Posterior vena cava (tissue), 2 donors: ENCODE data around the gene TMC2. TPM values are rescaled to one million over a fixed set of nuclear protein-coding genes. Genes with fewer than 3 reads are reported as not detected.

ENCODE experiments used
- DNase-seq: peaks from one replicate; pipeline ENCODE4 v3.0.0-alpha.2; 2020; ENCODE audit warnings: low spot score
- intact Hi-C, 2 donors: fragments of 100-400 bp; cut with DNase I; formaldehyde crosslinking; loops; one replicate each; pipeline versions ENCODE4 v1.14.1 to v1.14.2; 2022 to 2023
- total RNA-seq, 2 donors: library from RNA; stranded (reverse); fragmentation: NEBNext Ultra II Directional; extraction: Animal tissue kit (Norgen Biotek cat#: 25700); gene quantifications; one replicate each; pipeline ENCODE4 v1.2.1, GENCODE V29; 2021
- donor health status: DM: yes; HTN: yes; CAD: no.
- donor health status: DM: yes; HTN: yes; CAD: no.

The TMC2 gene
- total RNA-seq, 2 donors from 2014 or later = 0.14 to 0.56 TPM

DNA sequence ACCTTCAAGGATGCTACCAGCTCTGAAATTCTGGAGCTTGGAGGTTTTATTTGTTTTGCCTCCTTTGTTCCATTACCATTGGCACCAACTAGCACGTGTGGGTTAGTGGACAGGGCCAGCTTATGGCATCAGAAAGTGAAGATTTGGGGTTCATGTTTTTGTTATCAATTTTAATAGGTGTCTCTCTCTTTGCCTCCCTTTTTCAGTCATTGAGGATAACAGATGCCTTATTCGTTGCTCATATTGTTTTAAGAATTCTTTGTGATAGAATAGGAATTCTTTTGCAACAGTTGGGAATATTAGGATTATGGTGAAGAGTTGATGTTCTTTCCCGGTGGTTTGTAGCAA, 22.9 kb downstream of the TMC2 start:
- no peak for DNase-seq
- intact Hi-C loops = no loop called here

GRCh38 chr20:2559651-2560050, 23.3 kb downstream of the TMC2 start:
- intact Hi-C loops = no loop called here
- no peak for DNase-seq

DNA sequence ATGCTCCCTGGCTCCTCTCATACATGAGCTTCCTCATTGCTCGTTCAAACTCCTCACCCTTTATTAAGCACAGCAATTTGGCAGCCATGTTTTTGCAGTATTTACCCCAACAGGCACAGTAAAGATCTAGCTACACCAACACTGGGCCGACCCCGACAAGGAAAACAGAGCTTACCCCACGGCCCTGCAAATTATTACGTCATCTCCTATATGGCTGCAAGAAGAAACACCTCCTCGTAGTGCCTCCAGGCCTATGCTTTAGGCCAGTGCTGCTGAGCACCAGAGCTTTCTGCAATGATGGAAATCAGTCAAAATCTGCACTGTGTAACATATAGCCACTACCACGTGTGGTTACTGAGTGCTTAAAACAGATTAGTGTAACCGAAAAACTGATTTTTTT, 26.7 kb downstream of the TMC2 start:
- intact Hi-C loops = no loop called here
- no peak for DNase-seq

- intact Hi-C loops = no loop called here
- DNase-seq = no peak
Measured at GRCh38 chr20:2564406-2564805, 28.0 kb downstream of the TMC2 start.

DNA sequence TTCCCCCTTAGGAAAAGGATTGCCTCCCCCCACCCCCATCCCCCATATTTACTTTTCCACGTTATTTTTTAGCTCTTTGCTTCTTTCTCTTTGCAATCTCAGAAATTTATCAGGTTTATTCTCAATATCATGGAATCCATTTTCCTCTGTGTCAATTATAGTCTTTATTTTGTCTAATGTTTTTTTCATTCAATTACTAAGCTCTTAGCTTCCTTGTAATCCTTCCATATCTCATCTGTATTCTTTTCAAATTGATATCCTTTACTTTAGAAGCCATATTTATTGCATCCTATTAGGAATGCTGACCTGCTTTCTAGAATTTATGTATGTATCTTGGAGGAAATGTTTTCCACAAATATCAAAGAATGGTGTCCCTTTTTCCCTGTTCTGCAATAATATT, 39.3 kb downstream of the TMC2 start:
- intact Hi-C loops = no loop called here
- no peak for DNase-seq

GRCh38 chr20:2576317-2576727, 39.9 kb downstream of the TMC2 start:
- no peak for DNase-seq
- intact Hi-C loops = no loop called here

DNA sequence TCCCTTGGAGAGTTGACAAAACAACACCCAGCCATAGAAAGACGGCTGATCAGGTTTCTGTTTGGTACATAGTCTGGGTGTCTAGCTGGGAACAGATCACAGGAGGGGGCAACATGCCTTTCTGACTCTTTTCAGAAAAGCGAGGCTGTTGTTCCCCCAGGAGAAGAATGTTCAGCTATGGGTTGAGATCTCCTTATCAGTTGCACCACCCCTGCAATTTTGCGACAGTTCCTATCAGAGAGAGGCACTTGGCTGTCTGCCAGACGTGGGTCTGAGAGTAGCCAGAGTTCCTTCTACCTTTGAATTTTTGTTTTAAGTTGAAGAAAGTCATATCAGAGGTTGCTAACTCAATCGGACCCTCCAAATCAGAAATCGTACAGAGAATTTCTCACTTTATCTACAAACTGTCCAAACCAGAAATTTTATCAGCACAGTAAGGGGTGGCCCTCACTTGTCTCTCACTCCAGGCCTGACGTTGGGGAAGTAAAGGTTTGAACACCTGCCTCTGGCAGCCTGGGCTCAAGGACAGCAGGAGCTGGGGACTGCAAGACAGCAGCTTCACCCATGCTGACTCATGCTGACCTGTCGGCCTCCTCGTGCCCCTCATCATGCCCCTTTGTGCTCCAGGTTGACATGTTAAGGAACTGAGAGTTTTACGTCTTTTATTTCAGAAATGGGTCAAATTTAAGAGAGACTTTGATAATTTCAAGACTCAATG, 42.3 kb downstream of the TMC2 start:
- intact Hi-C loops = no loop called here

DNA sequence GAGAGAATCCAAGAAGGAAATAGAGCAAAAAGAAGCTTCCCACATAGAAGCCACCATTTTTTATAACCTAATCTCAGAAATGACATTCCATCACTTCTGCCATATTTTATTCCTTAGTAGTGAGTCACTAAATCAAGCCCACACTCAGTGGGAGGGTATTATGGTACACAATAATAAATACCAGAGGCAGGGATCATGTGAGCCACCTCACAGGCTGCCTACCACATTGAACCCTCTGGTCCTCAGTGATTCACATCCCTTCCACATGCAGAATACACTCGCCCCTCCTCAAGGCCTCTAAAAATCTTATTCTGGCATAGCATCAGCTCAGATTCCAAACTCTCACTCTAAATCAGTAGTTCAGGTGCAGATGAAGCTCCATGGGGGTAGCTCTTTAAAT, 49.4 kb downstream of the TMC2 start:
- intact Hi-C loops = no loop called here
- no peak for DNase-seq

More for the DNA sequence above, 42.3 kb downstream of the TMC2 start:
- DNase-seq = no peak

GRCh38 chr20:2593756-2594155, 57.4 kb downstream of the TMC2 start:
- no peak for DNase-seq
- intact Hi-C loops = no loop called here

DNA sequence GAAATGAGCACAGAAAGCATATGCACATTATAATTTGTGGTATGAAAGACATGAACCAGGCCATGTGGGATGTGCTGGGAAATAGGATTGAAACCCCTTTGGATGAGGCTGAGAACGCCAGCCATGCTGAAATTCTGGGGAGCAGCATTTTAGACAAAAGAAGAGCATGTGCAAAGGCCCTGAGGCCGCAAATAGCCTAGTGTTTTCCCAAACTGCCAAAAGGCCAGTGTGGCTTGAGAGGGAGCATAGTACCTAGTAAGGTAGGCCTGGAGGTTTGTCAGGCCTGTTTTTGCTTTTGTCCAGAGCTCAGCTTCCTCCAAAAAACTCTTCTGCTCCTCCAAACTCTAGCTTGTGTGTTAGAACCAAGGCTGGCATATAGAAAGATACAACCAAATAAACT, 58.7 kb downstream of the TMC2 start:
- DNase-seq = no peak
- intact Hi-C loops = no loop called here

DNA sequence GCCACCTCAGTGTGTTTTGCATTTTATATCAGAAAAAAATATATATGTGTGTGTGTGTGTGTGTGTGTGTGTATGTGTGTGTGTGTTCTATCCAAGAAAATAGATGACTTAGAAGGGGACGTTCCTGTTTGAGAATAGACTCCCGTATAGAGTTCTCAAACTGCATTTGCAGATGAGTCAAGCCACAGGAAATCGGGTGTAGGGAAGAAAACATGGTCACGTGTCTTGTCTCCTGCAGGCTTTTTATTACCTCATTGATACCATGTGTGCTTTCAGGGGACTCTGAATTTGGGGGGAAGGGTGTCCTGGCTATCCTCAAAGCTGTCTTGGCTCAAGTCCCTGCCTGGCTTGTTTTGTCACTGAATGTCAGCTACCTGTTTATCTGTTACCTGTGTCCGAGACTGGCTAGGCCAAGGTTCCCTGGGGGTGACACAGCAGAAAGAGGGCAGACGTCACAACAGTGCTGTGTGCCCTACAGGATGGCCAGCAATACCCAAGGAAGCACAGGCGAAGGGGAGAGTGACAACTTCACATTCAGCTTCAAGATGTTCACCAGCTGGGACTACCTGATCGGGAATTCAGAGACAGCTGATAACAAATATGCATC, 60.4 kb downstream of the TMC2 start:
- intact Hi-C loops = no loop called here

GRCh38 chr20:2599288-2600006, 63.1 kb downstream of the TMC2 start:
- no peak for DNase-seq
- intact Hi-C loops = no loop called here

More for the DNA sequence above, 60.4 kb downstream of the TMC2 start:
- no peak for DNase-seq

GRCh38 chr20:2602046-2602735, 65.8 kb downstream of the TMC2 start:
- DNase-seq = no peak
- intact Hi-C loops = no loop called here

- no peak for DNase-seq
- intact Hi-C loops = no loop called here
Measured at GRCh38 chr20:2602746-2603145, 66.4 kb downstream of the TMC2 start.

DNA sequence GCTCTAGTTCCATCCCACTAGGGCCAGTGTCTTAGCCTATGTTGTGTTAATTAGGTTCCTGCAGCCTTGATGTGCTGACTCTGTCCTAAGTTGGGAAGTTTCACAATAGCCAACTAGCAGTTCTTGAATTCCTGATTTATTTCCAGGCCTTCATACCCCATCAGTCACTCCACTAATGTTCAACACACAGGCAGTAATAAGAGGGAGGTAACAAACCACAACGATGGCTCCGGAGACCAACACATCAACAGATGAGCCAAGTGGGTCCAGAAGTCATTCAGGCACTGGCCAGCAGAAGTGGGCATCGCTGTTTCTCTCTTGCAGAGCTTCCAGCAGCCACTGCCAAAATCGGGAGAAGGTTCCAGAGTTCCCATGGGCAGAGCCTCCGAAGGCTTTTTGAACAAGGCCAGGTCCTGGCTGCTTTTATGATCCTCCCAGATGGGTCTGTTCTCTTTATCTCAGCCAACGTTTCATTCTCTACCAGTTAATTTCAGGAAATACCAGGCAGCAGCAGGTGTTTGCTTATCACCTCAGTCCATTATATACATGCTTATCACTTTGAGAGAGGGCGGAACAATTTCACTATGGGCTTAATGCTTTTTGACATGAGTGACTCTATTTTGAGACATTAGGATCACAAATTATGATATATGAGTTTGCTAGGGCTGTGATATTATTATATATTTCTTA, 67.6 kb downstream of the TMC2 start:
- intact Hi-C loops = no loop called here

DNA sequence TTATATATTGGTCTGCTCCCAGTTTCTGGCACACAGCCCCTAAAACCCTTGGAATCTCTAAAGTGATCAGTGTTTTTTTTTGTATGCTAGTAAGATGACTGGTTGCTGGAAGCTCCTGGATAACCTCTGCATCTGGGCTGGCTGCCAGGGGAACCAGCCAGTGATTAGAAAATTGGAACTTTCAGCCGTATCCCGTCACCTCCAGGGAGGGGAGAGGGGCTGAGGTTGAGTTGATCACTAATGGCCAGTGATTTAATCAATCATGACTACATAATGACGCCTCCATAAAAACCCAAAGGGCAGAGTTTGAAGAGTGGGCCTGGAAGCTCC, 68.1 kb downstream of the TMC2 start:
- intact Hi-C loops = no loop called here
- no peak for DNase-seq

More for the DNA sequence above, 67.6 kb downstream of the TMC2 start:
- DNase-seq = no peak

- no peak for DNase-seq
- intact Hi-C loops = no loop called here
Measured at GRCh38 chr20:2606507-2607006, 70.2 kb downstream of the TMC2 start.

GRCh38 chr20:2610326-2610725, 74.0 kb downstream of the TMC2 start:
- DNase-seq = no peak
- intact Hi-C loops = no loop called here

DNA sequence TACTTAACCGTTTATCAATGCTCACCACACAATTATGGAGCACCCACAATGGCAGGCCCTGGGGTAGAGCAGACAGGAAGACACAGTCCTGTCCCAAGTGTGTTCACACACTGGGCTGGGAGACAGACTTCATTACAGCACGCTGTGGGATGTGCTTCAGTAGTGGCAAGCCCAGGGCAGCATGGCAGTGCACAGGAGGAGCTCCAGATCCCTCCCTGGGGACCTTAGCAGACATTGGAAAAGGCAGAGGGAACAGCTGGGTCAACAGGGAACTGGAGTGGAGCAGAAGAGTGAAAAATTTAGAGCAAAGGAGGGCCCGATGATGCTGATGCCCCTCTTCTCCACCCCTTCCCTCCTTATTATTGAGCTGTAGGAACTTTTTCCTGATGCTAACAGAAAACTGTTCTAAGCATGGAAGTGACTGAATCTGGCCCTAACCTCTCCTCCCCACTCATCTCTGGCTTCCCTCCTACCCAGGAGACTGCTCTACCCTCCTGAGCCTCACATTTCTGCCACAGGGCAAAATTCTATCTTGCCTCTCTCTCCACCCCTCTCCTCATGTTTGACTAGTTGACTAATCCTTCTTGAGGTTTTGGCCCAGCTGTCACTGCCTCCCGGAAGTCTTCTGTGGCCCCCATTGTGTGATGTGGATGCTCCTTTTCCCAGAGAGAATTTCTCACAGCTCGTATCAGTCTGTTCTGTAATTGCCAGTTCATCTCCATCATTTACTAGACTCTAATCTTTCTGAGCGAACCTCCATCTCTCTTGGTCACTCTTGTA, 74.8 kb downstream of the TMC2 start:
- DNase-seq = no peak
- intact Hi-C loops = no loop called here
